NCI-H187 (cell line): ENCODE results near the gene TRIM43B.
"Not testable (repeated sequence)": the region's sequence is repeated elsewhere in the genome, so short reads cannot be mapped to it uniquely, and the experiment has no call there.

Source experiments
- DNase-seq, 2 experiments: peaks; one replicate each; lab custom pipeline; 2025; lab: John Stamatoyannopoulos, UW

Gene TRIM43B

GRCh38 chr2:95433973-95434372 lies 50.6 kb downstream of the TRIM43B start:
- not testable (repeated sequence) for DNase-seq

- not testable (repeated sequence) for DNase-seq
These were observed 51.2 kb downstream of the TRIM43B start for GRCh38 chr2:95433373-95433772.

- DNase-seq, result not testable (repeated sequence)
These were observed 54.6 kb downstream of the TRIM43B start for GRCh38 chr2:95429748-95430467.

GRCh38 chr2:95427196-95427867 lies 57.2 kb downstream of the TRIM43B start:
- not testable (repeated sequence) for DNase-seq
